ENCODE data around the gene TLX1. TPM values are rescaled to one million over a fixed set of nuclear protein-coding genes. Genes with fewer than 3 reads are reported as not detected.

Gene TLX1
- total and polyA plus RNA-seq, 9 of the 15 experiments (the other 6 are each of a cell fraction or from before 2014, with no cell fraction given) = 0.03 to 3.3 (median 0.19) TPM; not detected in 1

GRCh38 chr10:101158459-101159058, 27.5 kb downstream of the TLX1 start:
- ATAC-seq (no peak), FAIRE-seq (no peak), DNase-seq (ENCODE audit: extremely low read depth in 1 of 4, low spot score in 3 of 4) (no peak)
- Histone ChIP-seq H3K4me1 (replicated peaks in 1 of 2; ENCODE audit: control insufficient read depth in 2 of 2, insufficient read depth in 2 of 2, low read length in 2 of 2) (no peaks in the 10 kb centered on the region), H3K9me1 (ENCODE audit: control insufficient read depth, insufficient read depth, low read length) (no peaks in the 10 kb centered on the region), H3K79me2 (ENCODE audit: control insufficient read depth, insufficient read depth, low read length) (no peaks in the 10 kb centered on the region), H3K36me3 (ENCODE audit: control insufficient read depth, insufficient read depth, low read length) (no peaks in the 10 kb centered on the region), H3K27ac (ENCODE audit: extremely low read depth, low read depth, low read length) (no peak overlapping the region), H3K27me3 (ENCODE audit: control insufficient read depth in 2 of 2, insufficient read depth in 2 of 2, low read length in 2 of 2) (no peaks in the 10 kb centered on the region; a peak in 1 of 5 replicates), H3K9ac (ENCODE audit: insufficient read depth in 1 of 2, low read depth in 2 of 2, low read length in 2 of 2) (no peak overlapping the region), H3K4me3 (no peak overlapping the region), H4K20me1 (replicated peaks; ENCODE audit: control insufficient read depth, insufficient read depth, low read length) (no peaks in the 10 kb centered on the region; the same call in 1 of the 2 replicates), H3K4me2 (ENCODE audit: insufficient read depth, low read length) (no peak overlapping the region), H3K9me3 (replicated peaks; ENCODE audit: control insufficient read depth, insufficient read depth, low read depth, low read length) (no peaks in the 10 kb centered on the region), H2AFZ (ENCODE audit: low read depth, low read length) (no peak overlapping the region)
- in situ Hi-C loops (cut with MboI) = no loop called here
- ChIA-PET CTCF (ENCODE audit: low intra/inter-chr PET ratio) (no interaction called here), POLR2A (interaction anchor here (1.0 kb wide), 1 partner anchor 23 kb away, joined by 3 read pairs; no protein-coding TSS in a partner anchor)
- TF ChIP-seq MTF1 (CRISPR knock-in tag; IDR thresholded peaks at IDR 0.05; ENCODE audit: borderline replicate concordance) = no peak
- TF ChIP-seq, protein P1, sequence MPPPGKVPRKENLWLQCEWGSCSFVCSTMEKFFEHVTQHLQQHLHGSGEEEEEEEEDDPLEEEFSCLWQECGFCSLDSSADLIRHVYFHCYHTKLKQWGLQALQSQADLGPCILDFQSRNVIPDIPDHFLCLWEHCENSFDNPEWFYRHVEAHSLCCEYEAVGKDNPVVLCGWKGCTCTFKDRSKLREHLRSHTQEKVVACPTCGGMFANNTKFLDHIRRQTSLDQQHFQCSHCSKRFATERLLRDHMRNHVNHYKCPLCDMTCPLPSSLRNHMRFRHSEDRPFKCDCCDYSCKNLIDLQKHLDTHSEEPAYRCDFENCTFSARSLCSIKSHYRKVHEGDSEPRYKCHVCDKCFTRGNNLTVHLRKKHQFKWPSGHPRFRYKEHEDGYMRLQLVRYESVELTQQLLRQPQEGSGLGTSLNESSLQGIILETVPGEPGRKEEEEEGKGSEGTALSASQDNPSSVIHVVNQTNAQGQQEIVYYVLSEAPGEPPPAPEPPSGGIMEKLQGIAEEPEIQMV (tag; conservative IDR thresholded peaks at IDR 0.05; ENCODE audit: low read depth) = peak; percentile 78
- no peak for TF ChIP-seq ZNF41 (CRISPR knock-in tag; conservative IDR thresholded peaks at IDR 0.05)
- TF ChIP-seq RFX1 (IDR thresholded peaks at IDR 0.05) = peak; percentile 89
- intact Hi-C loops (cut with micrococcal nuclease) = no loop called here
- WGBS (ENCODE audit: insufficient coverage, low coverage, missing lambda C conversion rate) = 0% methylated on average over 3 of the region's 4 CpGs
- BruUV-seq (replicated peaks) = no TSS peak
